Karpas-422 (cell line): ENCODE results near the gene TFEB. TPM values are rescaled to one million over a fixed set of nuclear protein-coding genes. Genes with fewer than 3 reads are reported as not detected.

Experiments used
- DNase-seq: peaks from one replicate; pipeline ENCODE4 v3.0.0-alpha.2; 2015
- H2AFZ ChIP-seq: fragments of 200-600 bp; sonication (generic); 2 replicates; pipeline ENCODE4 v1.6.1; 2014; ENCODE audit warnings: antibody characterized with exemption, low read length, mixed read lengths
- H3K27ac ChIP-seq: fragments of 200-600 bp; sonication (generic); 2 replicates; pipeline ENCODE4 v1.5.1; 2014; ENCODE audit warnings: mild to moderate bottlenecking, low read length, moderate library complexity
- H3K27me3 ChIP-seq: fragments of 200-600 bp; sonication (generic); 2 replicates; pipeline ENCODE4 v1.6.1; 2014; ENCODE audit warnings: low read length, mixed read lengths
- H3K36me3 ChIP-seq: fragments of 200-600 bp; sonication (generic); 2 replicates; pipeline ENCODE4 v1.6.1; 2014; ENCODE audit warnings: low read length, mixed read lengths; ENCODE audit not compliant: insufficient read depth
- H3K4me1 ChIP-seq: fragments of 200-600 bp; sonication (generic); 2 replicates; pipeline ENCODE4 v1.6.1; 2014; ENCODE audit warnings: mild to moderate bottlenecking, low read length, mixed read lengths
- H3K4me2 ChIP-seq: fragments of 200-600 bp; sonication (generic); 2 replicates; pipeline ENCODE4 v1.6.1; 2014; ENCODE audit warnings: low read length, low read depth, mild to moderate bottlenecking; ENCODE audit not compliant: poor library complexity, severe bottlenecking
- H3K4me3 ChIP-seq: fragments of 200-600 bp; sonication (generic); 2 replicates; pipeline ENCODE4 v1.5.1; 2014; ENCODE audit warnings: mild to moderate bottlenecking, antibody characterized with exemption, low read length, mixed read lengths
- H3K79me2 ChIP-seq: fragments of 200-600 bp; sonication (generic); 2 replicates; pipeline ENCODE4 v1.6.1; 2014; ENCODE audit warnings: mild to moderate bottlenecking, low read length, mixed read lengths
- H3K9ac ChIP-seq: fragments of 200-600 bp; sonication (generic); 2 replicates; pipeline ENCODE4 v1.6.0; 2014; ENCODE audit warnings: low read length
- H3K9me2 ChIP-seq: fragments of 200-600 bp; sonication (generic), shearing (Covaris generic); replicated peaks from 2 replicates; pipeline ENCODE4 v1.6.0; 2014; ENCODE audit warnings: mild to moderate bottlenecking, low read length, moderate library complexity; ENCODE audit not compliant: insufficient read depth
- H3K9me3 ChIP-seq: fragments of 300-700, 200-600 bp; sonication (generic); 2 replicates; pipeline ENCODE4 v1.6.1; 2014; ENCODE audit warnings: low read length, mixed read lengths
- H4K20me1 ChIP-seq: fragments of 200-600 bp; sonication (generic); 2 replicates; pipeline ENCODE4 v1.6.1; 2014; ENCODE audit warnings: mild to moderate bottlenecking, antibody characterized with exemption, low read length, low read depth; ENCODE audit not compliant: insufficient read depth
- total RNA-seq: library from RNA; depleted of rRNA; stranded (reverse); fragments of >200 nt; shearing (Covaris generic); gene quantifications from 2 replicates; pipeline ENCODE4 v1.2.3, GENCODE V29; 2014; ENCODE audit warnings: low replicate concordance

The TFEB gene
- total RNA-seq, 1 experiment from 2014 or later: 72.3 TPM

DNA sequence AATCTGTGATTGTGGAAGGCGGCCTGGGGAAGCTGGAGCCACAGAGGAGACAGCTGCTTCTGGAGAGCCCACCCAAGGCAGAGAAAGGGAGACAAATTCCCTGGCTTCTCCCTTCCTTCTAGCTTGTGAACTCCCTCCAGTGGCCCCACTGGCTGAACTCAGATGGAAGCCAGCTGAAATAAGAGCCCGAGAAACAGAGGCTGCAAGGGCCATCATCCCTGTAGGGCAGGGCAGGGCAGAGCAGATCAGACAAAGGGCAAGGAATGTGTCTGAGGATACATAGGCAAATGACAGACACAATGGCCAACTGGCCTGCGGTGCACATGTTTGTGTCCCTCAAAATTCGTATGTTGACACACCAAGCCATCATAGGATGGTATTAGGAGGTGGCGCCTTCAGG lies 71.8 kb downstream of the TFEB start:
- H4K20me1 ChIP-seq: no peaks in the 10 kb centered on the region
- DNase-seq: no peak
- no peaks in the 10 kb centered on the region for H3K79me2 ChIP-seq
- no peak overlapping the region for H2AFZ ChIP-seq
- H3K27me3 ChIP-seq: no peaks in the 10 kb centered on the region
- no peaks in the 10 kb centered on the region for H3K9me2 ChIP-seq
- no peak overlapping the region for H3K4me2 ChIP-seq
- H3K9ac ChIP-seq: no peak overlapping the region
- H3K36me3 ChIP-seq: no peaks in the 10 kb centered on the region
- H3K9me3 ChIP-seq: no peaks in the 10 kb centered on the region
- H3K27ac ChIP-seq: no peak overlapping the region
- H3K4me1 ChIP-seq: no peaks in the 10 kb centered on the region
- H3K4me3 ChIP-seq: no peak overlapping the region

DNA sequence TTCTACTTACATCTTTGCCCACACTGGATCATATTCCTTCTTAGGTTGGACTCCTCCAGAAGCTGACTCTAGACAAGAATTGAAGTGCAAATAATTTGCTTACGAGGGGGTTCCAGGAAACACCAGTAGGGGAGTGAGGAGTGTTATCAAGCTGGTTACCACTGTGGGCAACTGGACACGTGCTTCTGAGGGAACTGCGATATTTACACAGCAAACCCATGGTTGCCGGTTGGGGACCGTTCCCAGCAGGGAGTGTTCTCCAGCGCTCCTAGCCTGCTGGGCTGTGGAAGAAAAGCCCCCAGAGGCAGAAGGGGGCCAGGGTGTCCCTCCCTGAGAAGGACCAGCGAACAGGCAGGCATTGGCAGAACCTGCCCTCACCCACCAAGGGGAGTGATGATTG lies 75.5 kb downstream of the TFEB start:
- no peaks in the 10 kb centered on the region for H3K9me3 ChIP-seq
- no peak overlapping the region for H3K4me3 ChIP-seq
- no peak for DNase-seq
- no peak overlapping the region for H3K27ac ChIP-seq
- no peaks in the 10 kb centered on the region for H3K27me3 ChIP-seq
- no peaks in the 10 kb centered on the region for H4K20me1 ChIP-seq
- H3K79me2 ChIP-seq: no peaks in the 10 kb centered on the region
- H2AFZ ChIP-seq: no peak overlapping the region
- H3K4me2 ChIP-seq: no peak overlapping the region
- no peaks in the 10 kb centered on the region for H3K36me3 ChIP-seq
- no peak overlapping the region for H3K9ac ChIP-seq
- H3K9me2 ChIP-seq: no peaks in the 10 kb centered on the region
- H3K4me1 ChIP-seq: no peaks in the 10 kb centered on the region

DNA sequence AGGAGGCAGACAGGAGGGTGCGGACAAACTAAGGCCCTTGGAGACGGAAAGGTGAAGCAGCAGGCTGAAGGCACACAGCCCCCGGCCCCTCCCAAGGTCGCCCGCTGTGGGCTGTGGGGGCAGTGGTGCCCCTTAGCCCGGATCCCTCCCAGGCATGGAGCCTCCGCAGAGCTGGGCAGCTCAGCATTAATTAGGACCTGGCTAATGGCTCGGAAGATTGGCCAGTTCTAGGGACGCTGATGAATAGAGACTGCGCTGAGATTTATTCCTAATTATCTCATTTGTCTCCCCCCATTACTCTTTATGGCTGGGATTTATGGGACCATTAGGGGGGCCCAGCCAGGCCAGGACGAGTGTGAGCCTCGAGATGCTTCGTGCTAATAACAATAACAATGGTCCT lies 76.8 kb downstream of the TFEB start:
- H3K27ac ChIP-seq: no peak overlapping the region
- no peaks in the 10 kb centered on the region for H3K27me3 ChIP-seq
- H3K36me3 ChIP-seq: no peaks in the 10 kb centered on the region
- no peak overlapping the region for H2AFZ ChIP-seq
- no peak for DNase-seq
- H3K79me2 ChIP-seq: no peaks in the 10 kb centered on the region
- no peak overlapping the region for H3K9ac ChIP-seq
- H4K20me1 ChIP-seq: no peaks in the 10 kb centered on the region
- no peak overlapping the region for H3K4me2 ChIP-seq
- no peaks in the 10 kb centered on the region for H3K9me3 ChIP-seq
- H3K4me1 ChIP-seq: no peaks in the 10 kb centered on the region
- H3K9me2 ChIP-seq: no peaks in the 10 kb centered on the region
- no peak overlapping the region for H3K4me3 ChIP-seq

DNA sequence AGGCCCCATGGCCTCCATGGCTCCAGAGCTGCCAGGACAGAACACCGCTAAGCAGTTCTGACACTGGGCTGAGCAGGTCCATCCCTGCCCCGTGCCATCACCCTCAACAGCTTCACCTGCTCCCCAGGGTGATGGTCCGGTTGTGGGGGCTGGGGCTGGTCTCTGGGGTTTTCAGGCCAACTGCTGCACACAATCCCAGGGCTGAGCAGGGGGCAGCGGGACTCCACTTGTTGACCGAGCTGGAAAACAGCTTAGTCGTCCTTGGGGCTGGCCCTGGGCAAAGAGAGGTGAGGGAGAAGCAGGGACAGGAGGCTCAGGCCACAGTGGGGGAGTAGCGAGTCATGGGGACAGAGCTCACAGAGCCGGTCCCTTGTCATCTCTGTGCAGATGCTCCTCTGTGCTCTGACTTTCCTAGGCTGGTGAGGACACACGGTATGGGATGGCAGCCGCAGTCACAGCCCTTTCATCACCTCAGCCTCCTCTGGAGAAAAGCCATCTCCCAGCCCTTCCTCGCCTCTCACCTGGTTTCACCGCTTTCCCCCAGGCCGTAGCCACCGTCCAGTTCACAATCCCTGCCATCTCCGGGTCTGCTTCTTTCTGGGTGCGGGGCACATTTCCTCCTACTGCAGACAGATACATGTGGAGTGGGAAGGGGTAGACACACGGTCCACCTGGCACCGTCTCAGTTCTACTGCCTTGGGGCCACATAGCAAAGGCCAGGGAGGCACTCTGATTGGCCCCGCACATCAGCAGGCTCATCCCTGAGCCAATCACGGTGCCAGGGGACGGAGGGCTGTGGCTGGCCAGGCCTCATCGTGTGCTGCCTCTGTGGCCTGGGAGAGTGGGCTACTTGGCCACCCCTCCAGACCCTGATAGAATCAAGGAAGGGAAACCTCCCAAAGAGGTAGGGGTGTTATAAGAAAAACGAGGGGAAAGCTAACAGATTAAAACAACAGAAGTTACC lies 78.0 kb downstream of the TFEB start:
- no peak for DNase-seq
- Histone ChIP-seq H3K27me3 (no peaks in the 10 kb centered on the region), H3K27ac (no peak overlapping the region), H2AFZ (no peak overlapping the region), H3K4me1 (no peaks in the 10 kb centered on the region), H3K36me3 (no peaks in the 10 kb centered on the region), H3K79me2 (no peaks in the 10 kb centered on the region), H3K9me2 (no peaks in the 10 kb centered on the region), H4K20me1 (no peaks in the 10 kb centered on the region), H3K4me3 (no peak overlapping the region), H3K9ac (no peak overlapping the region), H3K4me2 (no peak overlapping the region), H3K9me3 (no peaks in the 10 kb centered on the region)

DNA sequence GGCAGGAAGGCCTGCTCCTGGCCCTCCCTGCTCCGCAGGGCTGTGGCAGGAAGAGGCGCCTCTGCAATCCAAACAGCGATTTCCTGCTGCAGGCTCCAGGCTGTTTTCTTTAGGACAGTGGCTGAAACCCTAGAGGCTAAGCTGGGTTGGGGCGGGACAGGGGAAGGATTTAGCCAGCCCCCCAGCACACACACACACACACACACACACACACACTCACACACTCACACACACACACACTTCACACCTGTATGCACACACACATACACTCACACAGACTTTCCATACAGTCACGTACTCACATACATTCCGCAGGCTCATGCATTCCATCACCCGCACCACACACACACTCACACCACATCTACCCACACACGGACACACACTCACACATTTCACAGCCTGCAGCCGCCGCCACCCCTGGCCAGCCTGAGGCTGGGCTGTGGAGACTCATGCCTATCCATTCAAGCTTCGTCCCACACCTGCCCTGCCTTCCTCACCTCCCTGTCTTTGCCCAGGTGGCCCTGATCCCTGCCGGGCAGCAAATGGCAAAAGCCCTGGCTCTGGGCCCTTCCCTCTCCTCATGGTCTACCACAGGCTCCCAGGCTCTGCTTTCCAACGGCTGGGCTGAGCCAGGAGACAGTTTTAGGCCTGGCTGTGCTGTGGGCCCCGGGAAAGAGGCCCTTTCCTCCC lies 79.3 kb downstream of the TFEB start:
- Histone ChIP-seq H3K9me2 (no peaks in the 10 kb centered on the region), H3K4me1 (no peaks in the 10 kb centered on the region), H3K9me3 (no peaks in the 10 kb centered on the region), H3K9ac (no peak overlapping the region), H4K20me1 (no peaks in the 10 kb centered on the region), H3K27ac (no peak overlapping the region), H2AFZ (no peak overlapping the region), H3K36me3 (no peaks in the 10 kb centered on the region), H3K27me3 (no peaks in the 10 kb centered on the region), H3K4me2 (no peak overlapping the region), H3K4me3 (no peak overlapping the region), H3K79me2 (no peaks in the 10 kb centered on the region)
- no peak for DNase-seq

DNA sequence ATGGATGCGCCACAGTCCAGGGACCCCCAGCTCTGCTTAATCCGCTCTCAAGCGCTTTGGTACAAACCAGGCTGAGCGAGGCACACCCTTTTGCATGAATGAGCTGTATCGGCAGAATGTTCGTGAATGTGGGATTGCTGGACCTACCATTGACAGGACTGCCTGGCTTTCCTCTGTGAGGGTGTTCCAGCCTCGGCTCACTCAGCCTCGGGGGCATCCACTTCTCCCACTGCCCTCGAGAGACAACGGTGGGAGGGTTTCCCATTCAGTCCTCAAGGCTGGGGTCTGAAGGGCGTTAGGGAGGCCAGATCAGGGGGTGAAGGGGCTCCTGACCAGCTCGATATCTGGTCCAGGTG lies 79.8 kb downstream of the TFEB start:
- no peak overlapping the region for H3K4me2 ChIP-seq
- H2AFZ ChIP-seq: no peak overlapping the region
- no peaks in the 10 kb centered on the region for H3K27me3 ChIP-seq

DNA sequence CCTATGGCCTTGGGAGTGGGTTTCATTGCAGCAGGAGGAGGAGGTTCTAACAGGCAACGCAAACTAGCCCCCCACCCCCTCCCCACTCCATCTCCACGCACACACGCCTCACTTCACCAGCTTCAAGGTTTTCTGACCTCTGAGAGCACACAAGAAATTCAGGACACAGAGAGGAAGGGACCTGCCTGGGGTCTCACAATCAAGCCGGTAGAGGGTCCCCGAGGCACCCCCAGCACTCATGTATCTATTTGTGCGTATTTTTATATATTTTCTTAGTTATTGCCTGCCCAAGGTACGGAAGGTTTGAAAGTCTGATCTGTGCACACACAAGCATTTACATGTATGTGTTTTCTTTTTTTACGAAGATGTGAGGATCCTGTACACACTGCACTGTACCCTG lies 80.2 kb downstream of the TFEB start:
- Histone ChIP-seq H3K9me3 (no peaks in the 10 kb centered on the region), H3K4me2 (no peak overlapping the region), H3K9me2 (no peaks in the 10 kb centered on the region), H3K27me3 (no peaks in the 10 kb centered on the region), H3K4me3 (no peak overlapping the region), H4K20me1 (no peaks in the 10 kb centered on the region), H2AFZ (no peak overlapping the region), H3K27ac (no peak overlapping the region), H3K4me1 (no peaks in the 10 kb centered on the region), H3K9ac (no peak overlapping the region), H3K36me3 (no peaks in the 10 kb centered on the region), H3K79me2 (no peaks in the 10 kb centered on the region)
- no peak for DNase-seq

More for the DNA sequence above, 79.8 kb downstream of the TFEB start:
- no peak overlapping the region for H3K27ac ChIP-seq
- no peaks in the 10 kb centered on the region for H3K4me1 ChIP-seq
- H3K9me3 ChIP-seq: no peaks in the 10 kb centered on the region
- no peaks in the 10 kb centered on the region for H3K79me2 ChIP-seq
- H4K20me1 ChIP-seq: no peaks in the 10 kb centered on the region
- H3K9ac ChIP-seq: no peak overlapping the region
- no peak overlapping the region for H3K4me3 ChIP-seq
- no peaks in the 10 kb centered on the region for H3K36me3 ChIP-seq
- H3K9me2 ChIP-seq: no peaks in the 10 kb centered on the region
- no peak for DNase-seq

DNA sequence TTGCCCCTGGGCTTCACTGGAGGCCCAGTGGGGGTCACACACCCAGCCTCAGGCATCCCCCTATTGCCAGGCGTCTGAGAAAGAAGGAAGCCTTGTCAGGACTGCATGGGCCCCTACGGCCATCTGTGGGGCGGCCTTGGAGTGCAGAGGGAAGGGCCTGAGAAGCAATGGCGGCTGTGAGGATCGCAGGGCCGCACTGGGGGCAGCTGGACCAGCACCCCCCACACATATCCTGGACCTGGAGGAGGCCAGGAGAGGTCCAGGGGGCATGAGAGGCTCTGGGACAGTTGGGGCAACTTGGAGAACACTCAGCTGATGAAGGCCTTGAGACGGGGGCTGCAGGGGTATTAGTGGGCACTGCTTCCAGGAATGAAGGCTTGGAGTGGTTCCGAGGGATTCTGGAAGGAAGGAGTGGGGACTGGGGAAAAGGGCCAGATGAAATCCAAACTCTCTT lies 80.7 kb downstream of the TFEB start:
- H3K79me2 ChIP-seq: no peaks in the 10 kb centered on the region
- no peak for DNase-seq
- no peak overlapping the region for H3K4me2 ChIP-seq
- no peaks in the 10 kb centered on the region for H3K9me3 ChIP-seq
- no peak overlapping the region for H3K27ac ChIP-seq
- no peaks in the 10 kb centered on the region for H3K27me3 ChIP-seq
- H3K4me1 ChIP-seq: no peaks in the 10 kb centered on the region
- H3K4me3 ChIP-seq: no peak overlapping the region
- H2AFZ ChIP-seq: no peak overlapping the region
- no peak overlapping the region for H3K9ac ChIP-seq
- no peaks in the 10 kb centered on the region for H3K36me3 ChIP-seq
- H4K20me1 ChIP-seq: no peaks in the 10 kb centered on the region
- H3K9me2 ChIP-seq: no peaks in the 10 kb centered on the region
